Nephron progenitor cell (in vitro differentiated cells): ENCODE data around the gene MAP3K5.

Source experiments
- DNase-seq: peaks from one replicate; pipeline ENCODE4 v3.0.0; 2021
- H3K27ac Mint-ChIP-seq: 2 replicates; pipeline ENCODE4 v1.8.0; 2021; ENCODE audit warnings: mild to moderate bottlenecking, moderate library complexity, mixed read lengths
- H3K27me3 Mint-ChIP-seq: 2 replicates; pipeline ENCODE4 v1.8.0; 2021; ENCODE audit warnings: mild to moderate bottlenecking, low read depth, mixed read lengths; ENCODE audit not compliant: poor library complexity
- H3K36me3 Mint-ChIP-seq: 2 replicates; pipeline ENCODE4 v1.8.0; 2021; ENCODE audit warnings: low read depth, mixed read lengths
- H3K4me1 Mint-ChIP-seq: 2 replicates; pipeline ENCODE4 v1.8.0; 2021; ENCODE audit warnings: mixed read lengths
- H3K4me3 Mint-ChIP-seq: 2 replicates; pipeline ENCODE4 v1.8.0; 2021; ENCODE audit warnings: mild to moderate bottlenecking, moderate library complexity, mixed read lengths
- H3K9me3 Mint-ChIP-seq: 2 replicates; pipeline ENCODE4 v1.8.0; 2021; ENCODE audit warnings: mild to moderate bottlenecking, moderate library complexity, mixed read lengths
- CTCF ChIP-seq: fragments of 200-600 bp; sonication (generic); IDR thresholded peaks from 2 replicates; pipeline ENCODE4 v1.5.0; 2021; ENCODE audit warnings: antibody characterized with exemption

MAP3K5 gene

GRCh38 chr6:136792410-136793262 lies at the start of gene MAP3K5:
MAP3K5 (minus strand) TSS chr6:136792477; CDS start chr6:136792157, 320 bp downstream.
- no peak within 1 kb of the TSS for H3K27ac Mint-ChIP-seq
- peaks cover 8% of the 10 kb centered on the region for H3K9me3 Mint-ChIP-seq
- peaks cover 72% of the 10 kb centered on the region for H3K27me3 Mint-ChIP-seq
- H3K36me3 Mint-ChIP-seq, result no peaks in the 10 kb centered on the region
- peak within 1 kb of the TSS; percentile 90 for H3K4me3 Mint-ChIP-seq
- peaks cover 11% of the 10 kb centered on the region for H3K4me1 Mint-ChIP-seq
- TF ChIP-seq CTCF, result peak; percentile 56
- peak; percentile 83 for DNase-seq

GRCh38 chr6:136840276-136841001 lies 48.2 kb upstream of the MAP3K5 start:
- Mint-ChIP-seq H3K27me3 (peaks cover 6% of the 10 kb centered on the region), H3K4me1 (peaks cover 28% of the 10 kb centered on the region), H3K36me3 (peaks cover 7% of the 10 kb centered on the region), H3K9me3 (no peaks in the 10 kb centered on the region), H3K4me3 (no peak overlapping the region), H3K27ac (no peak overlapping the region)
- no peak for DNase-seq
- no peak for TF ChIP-seq CTCF

- no peak for DNase-seq
- H3K9me3 Mint-ChIP-seq, result peaks cover 44% of the 10 kb centered on the region
- peaks cover 84% of the 10 kb centered on the region for H3K36me3 Mint-ChIP-seq
- no peak overlapping the region for H3K4me3 Mint-ChIP-seq
- peaks cover 3% of the 10 kb centered on the region for H3K27me3 Mint-ChIP-seq
- no peak overlapping the region for H3K27ac Mint-ChIP-seq
- TF ChIP-seq CTCF, result no peak
- H3K4me1 Mint-ChIP-seq, result no peaks in the 10 kb centered on the region
Observed at GRCh38 chr6:136831873-136832562, 39.7 kb upstream of the MAP3K5 start.

- Mint-ChIP-seq H3K36me3 (peaks cover 75% of the 10 kb centered on the region), H3K27ac (peak overlapping the region; percentile 72)
Observed at GRCh38 chr6:136826216-136826615, 33.9 kb upstream of the MAP3K5 start.

GRCh38 chr6:136823128-136823660 lies 30.9 kb upstream of the MAP3K5 start:
- no peak for DNase-seq
- H3K27ac Mint-ChIP-seq, result no peak overlapping the region
- H3K4me1 Mint-ChIP-seq, result peaks cover 11% of the 10 kb centered on the region
- peaks cover 45% of the 10 kb centered on the region for H3K36me3 Mint-ChIP-seq
- peaks cover 4% of the 10 kb centered on the region for H3K9me3 Mint-ChIP-seq
- H3K4me3 Mint-ChIP-seq, result peak overlapping the region; percentile 87
- H3K27me3 Mint-ChIP-seq, result peaks cover 18% of the 10 kb centered on the region
- no peak for TF ChIP-seq CTCF

More at GRCh38 chr6:136826216-136826615, 33.9 kb upstream of the MAP3K5 start:
- H3K4me1 Mint-ChIP-seq, result peaks cover 11% of the 10 kb centered on the region
- peaks cover 2% of the 10 kb centered on the region for H3K27me3 Mint-ChIP-seq
- peaks cover 24% of the 10 kb centered on the region for H3K9me3 Mint-ChIP-seq
- DNase-seq, result no peak
- no peak overlapping the region for H3K4me3 Mint-ChIP-seq
- TF ChIP-seq CTCF, result no peak
